PFSK-1 (cell line): Measurements from ENCODE around the gene UBALD2.

Experiments
- FOXP2 ChIP-seq: optimal IDR thresholded peaks from 2 replicates; pipeline ENCODE3; 2011; ENCODE audit warnings: borderline replicate concordance, control low read depth, inconsistent platforms; ENCODE audit not compliant: insufficient read depth; ENCODE audit errors: extremely low read length, extremely low read depth
- POLR2AphosphoS5 ChIP-seq: IDR thresholded peaks from 2 replicates; pipeline ENCODE4 v1.6.1; 2012; ENCODE audit warnings: low read depth, mild to moderate bottlenecking, control low read depth, low read length, moderate library complexity
- REST ChIP-seq, 2 experiments: IDR thresholded peaks; 2 replicates each; pipeline versions ENCODE4 v1.6.1 to v1.8.0; 2011 to 2012; ENCODE audit warnings: low read depth in 2 of 2, low read length in 2 of 2, control low read depth in 1 of 2, inconsistent platforms in 1 of 2, mild to moderate bottlenecking in 1 of 2, moderate library complexity in 1 of 2; ENCODE audit not compliant: insufficient read depth in 1 of 2
- SIN3A ChIP-seq: IDR thresholded peaks from 2 replicates; pipeline ENCODE4 v1.6.1; 2012; ENCODE audit warnings: mild to moderate bottlenecking, low read length, moderate library complexity, borderline replicate concordance; ENCODE audit not compliant: insufficient read depth
- TAF1 ChIP-seq: IDR thresholded peaks from 2 replicates; pipeline ENCODE4 v1.6.1; 2012; ENCODE audit warnings: low read length, control low read depth, borderline replicate concordance; ENCODE audit not compliant: insufficient read depth

Gene UBALD2

DNA sequence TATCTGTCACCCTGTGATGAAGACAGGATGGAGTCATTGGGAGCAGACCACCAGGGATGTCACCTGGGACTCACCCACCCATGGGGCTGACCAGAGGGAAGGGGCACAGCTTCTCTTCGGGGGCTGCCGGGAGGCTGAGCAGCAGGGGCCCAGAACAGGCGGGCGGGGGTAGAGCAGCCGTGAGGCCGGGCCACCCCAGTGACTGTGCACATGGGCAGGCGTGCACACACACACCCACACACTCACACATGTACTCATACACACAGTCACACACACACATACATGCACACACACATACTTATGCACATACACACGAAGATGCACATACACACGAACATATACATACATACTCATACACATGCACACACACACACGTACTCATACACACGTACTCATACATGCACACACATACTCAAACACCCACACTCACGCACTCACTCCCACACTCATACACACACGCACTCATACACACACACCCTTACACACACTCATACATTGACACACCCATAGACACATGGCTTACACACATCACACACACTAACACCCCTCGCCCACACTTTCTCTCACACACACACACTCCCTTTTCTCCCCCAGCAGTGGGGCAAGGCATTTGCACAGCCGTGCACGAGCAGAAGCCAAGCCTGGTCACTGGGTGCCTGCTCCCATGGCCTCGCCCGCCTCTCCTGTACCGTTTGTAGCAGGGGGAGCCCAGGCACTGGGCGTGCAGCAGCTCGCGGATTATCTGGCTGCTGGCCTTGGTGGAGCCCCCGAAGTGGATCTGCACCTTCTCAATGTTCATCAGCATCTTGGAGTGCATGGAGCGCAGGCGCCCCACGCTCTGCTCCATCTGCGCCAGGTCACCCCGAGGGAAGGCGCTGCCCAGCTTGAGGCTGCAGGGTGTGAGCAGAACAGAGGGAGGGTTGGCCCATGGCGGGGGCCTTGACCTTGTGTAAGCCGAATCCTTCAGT, 12.4 kb downstream of the UBALD2 start:
- TF ChIP-seq POLR2AphosphoS5 (no peak), SIN3A (no peak), TAF1 (no peak), REST (IDR thresholded peaks at IDR 0.05; ENCODE audit: insufficient read depth in 1 of 2, low read depth in 2 of 2, low read length in 2 of 2) (no peak)

GRCh38 chr17:76278268-76278908, 13.2 kb downstream of the UBALD2 start:
- TF ChIP-seq TAF1 (no peak), REST (IDR thresholded peaks at IDR 0.05; ENCODE audit: insufficient read depth in 1 of 2, low read depth in 2 of 2, low read length in 2 of 2) (no peak), SIN3A (no peak), FOXP2 (no peak), POLR2AphosphoS5 (no peak)

DNA sequence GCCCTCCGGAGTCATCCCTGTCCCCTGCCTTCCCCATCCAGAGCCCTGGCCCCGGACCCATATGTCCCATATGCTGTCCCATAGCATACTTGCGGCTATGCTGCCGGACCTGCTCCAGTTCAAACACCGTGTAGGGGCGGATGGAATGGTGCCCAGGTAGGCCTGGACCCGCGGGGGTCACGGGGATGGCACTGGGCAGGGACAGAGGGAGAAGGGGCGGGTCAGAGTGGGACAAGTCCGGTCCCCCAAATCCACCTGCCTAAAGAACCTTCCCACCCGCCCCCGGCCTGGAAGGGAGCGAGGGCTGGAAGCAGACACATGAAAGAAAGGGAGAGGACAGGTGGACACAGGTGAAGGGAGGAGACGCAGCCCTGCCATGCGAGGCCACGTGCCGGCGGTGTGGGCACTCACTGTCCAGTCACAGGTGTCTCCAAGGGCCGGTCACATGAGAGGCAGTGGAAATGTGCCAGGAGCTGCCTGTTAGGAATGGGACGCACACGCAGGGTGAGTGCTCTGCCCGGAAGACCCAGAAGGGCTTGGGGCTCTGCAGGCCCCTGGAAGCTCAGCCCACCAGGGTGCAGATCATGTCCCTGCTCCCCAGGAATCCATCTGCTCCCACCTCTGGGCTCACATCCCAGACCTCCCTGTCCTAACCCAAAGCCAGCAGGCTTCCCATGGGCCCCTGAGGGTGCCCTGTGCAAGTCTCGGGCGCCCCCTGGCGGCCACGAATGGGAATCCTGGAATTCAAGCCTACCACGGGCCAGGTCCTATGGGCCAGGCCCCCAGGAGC, 14.0 kb downstream of the UBALD2 start:
- TF ChIP-seq TAF1 (no peak), POLR2AphosphoS5 (no peak), SIN3A (no peak)

GRCh38 chr17:76279742-76280287, 14.7 kb downstream of the UBALD2 start:
- TF ChIP-seq FOXP2: no peak
- no peak for TF ChIP-seq TAF1
- TF ChIP-seq SIN3A: no peak
- no peak for TF ChIP-seq POLR2AphosphoS5
- TF ChIP-seq REST (IDR thresholded peaks at IDR 0.05; ENCODE audit: insufficient read depth in 1 of 2, low read depth in 2 of 2, low read length in 2 of 2): no peak

DNA sequence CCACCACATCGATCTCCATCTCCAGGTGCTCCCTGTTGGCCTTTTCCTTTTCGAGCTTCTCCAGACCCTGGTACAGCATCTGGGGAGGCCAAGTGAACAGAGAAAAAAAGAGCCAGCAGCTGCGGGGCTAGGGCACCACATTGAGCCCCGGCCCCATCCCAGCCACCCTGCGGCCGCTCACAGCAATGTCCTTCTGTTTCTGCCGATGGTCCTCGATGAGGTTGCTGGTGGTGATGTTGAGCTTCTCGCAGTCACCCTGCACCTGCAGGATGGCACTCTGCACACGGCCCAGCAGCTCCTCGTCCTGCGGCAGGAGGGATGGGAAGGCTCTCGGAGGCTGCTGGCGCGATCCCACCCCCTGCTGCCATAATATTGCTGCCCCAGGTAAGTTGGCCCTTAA, 15.5 kb downstream of the UBALD2 start:
- TF ChIP-seq SIN3A: no peak
- no peak for TF ChIP-seq REST (IDR thresholded peaks at IDR 0.05; ENCODE audit: insufficient read depth in 1 of 2, low read depth in 2 of 2, low read length in 2 of 2)
- no peak for TF ChIP-seq FOXP2
- no peak for TF ChIP-seq POLR2AphosphoS5
- no peak for TF ChIP-seq TAF1
